ENCODE results near the gene TASP1. TPM values are rescaled to one million over a fixed set of nuclear protein-coding genes. Genes with fewer than 3 reads are reported as not detected.
A peak's percentile ranks its signal among the peaks of the same experiment; 100 is the strongest.
"Not testable (repeated sequence)": the region's sequence is repeated elsewhere in the genome, so short reads cannot be mapped to it uniquely, and the experiment has no call there.

TASP1 gene
- total and polyA plus RNA-seq, 9 donors = 5.8 to 10.7 (median 6.8) TPM

DNA sequence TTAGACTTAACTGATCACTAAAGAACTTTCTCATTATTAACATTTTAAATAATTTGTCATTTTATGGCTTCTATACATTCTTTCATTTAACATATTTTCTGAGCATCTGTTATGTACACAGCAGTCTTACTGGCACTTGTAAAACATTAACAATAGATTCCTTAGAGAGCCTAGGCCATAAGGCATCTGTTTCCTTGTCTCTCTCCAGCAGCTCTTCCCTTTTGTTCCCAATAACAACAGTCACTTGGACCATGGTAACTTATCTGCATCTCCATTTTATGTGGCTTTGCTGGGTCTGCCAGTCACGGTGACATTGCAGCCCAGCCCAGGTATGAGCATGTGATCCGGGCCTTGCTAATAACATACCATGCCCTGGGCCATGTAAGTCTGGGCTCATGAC is 11.7 kb upstream of the TASP1 start:
- peaks cover 16% of the 10 kb centered on the region for H3K4me1 ChIP-seq (ENCODE audit: control insufficient read depth, insufficient read depth, low read length)
- no peaks in the 10 kb centered on the region for H3K9me3 ChIP-seq (replicated peaks; ENCODE audit: control insufficient read depth, low read depth, low read length)
- 75% methylated on average over 1 of the region's 2 CpGs for WGBS (ENCODE audit: insufficient coverage)
- DNase-seq = no peak
- no peak overlapping the region for H3K4me3 ChIP-seq (ENCODE audit: low read length)
- no peaks in the 10 kb centered on the region for H3K36me3 ChIP-seq (ENCODE audit: control insufficient read depth, insufficient read depth, low read length)
- H3K27me3 ChIP-seq (ENCODE audit: control insufficient read depth, insufficient read depth, low read length) = no peaks in the 10 kb centered on the region
- H3K27ac ChIP-seq (ENCODE audit: low read length) = no peak overlapping the region

DNA sequence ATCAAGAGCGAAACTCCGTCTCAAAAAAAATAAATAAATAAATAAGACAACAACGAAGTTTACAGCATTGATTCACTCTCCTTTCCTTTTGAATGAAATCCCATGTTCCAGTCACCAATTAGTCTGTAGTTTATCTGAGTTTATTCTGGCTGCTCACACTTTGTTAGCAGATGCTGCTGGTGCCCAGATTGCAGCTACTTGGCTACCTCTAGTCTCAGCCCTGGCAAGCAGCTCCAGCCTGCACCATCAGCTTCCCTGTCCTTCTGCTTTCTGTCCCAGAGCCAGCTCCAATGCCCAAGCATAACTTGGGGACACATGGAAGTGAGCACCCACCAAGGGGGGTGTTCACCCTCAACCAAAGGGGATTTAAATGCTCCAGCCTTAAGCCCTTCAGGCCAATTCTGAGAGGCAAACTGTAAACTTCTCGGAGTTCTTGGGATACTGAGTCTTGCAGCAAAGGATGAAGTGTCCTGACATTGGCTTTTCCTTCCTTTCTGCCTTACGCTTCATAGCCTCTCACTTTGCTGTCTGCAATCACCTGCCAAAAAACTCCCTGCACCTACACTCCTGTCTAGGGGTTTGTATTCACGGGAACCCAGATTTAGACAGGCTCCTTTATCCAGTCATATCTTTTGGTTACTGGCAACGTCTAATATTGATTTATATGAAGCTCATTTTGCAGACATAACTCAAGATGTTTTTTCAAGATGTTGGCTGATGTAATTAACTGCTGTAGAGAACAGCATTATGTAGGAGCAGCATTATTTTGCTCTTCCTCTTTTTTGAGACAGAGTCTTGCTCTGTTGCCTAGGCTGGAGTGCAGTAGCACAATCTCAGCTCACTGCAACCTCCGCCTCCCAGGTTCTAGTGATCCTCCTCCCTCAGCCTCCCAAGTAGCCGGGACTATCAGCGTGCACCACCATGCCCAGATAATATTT is 9.8 kb upstream of the TASP1 start:
- Histone ChIP-seq H3K4me3 (ENCODE audit: low read length) (no peak overlapping the region), H3K27ac (ENCODE audit: low read length) (peak overlapping the region; percentile 72), H3K27me3 (ENCODE audit: control insufficient read depth, insufficient read depth, low read length) (no peaks in the 10 kb centered on the region), H3K4me1 (ENCODE audit: control insufficient read depth, insufficient read depth, low read length) (peaks cover 16% of the 10 kb centered on the region), H3K9me3 (replicated peaks; ENCODE audit: control insufficient read depth, low read depth, low read length) (no peaks in the 10 kb centered on the region), H3K36me3 (ENCODE audit: control insufficient read depth, insufficient read depth, low read length) (no peaks in the 10 kb centered on the region)
- 86% methylated on average over 1 of the region's 10 CpGs for WGBS (ENCODE audit: insufficient coverage)
- no peak for DNase-seq

DNA sequence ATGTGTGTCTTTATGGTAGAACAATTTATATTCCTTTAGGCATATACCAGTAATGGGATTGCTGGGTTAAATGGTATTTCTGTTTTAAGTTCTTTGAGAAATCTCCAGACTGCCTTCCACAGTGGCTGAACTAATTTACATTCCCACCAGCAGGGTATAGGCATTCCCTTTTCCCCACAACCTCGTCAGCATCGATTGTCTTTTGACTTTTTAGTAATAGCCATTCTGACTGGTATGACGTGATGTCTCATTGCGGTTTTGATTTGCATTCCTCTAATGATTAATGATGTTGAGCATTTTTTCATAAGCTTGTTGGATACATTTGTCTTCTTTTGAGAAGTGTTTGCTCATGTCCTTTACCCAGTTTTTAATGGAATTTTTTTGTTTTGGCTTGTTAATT is 5.3 kb upstream of the TASP1 start:
- no CpG with 5 or more reads among the region's 4 CpGs for WGBS (ENCODE audit: insufficient coverage)
- Histone ChIP-seq H3K4me3 (ENCODE audit: low read length) (no peak overlapping the region), H3K9me3 (replicated peaks; ENCODE audit: control insufficient read depth, low read depth, low read length) (no peaks in the 10 kb centered on the region), H3K4me1 (ENCODE audit: control insufficient read depth, insufficient read depth, low read length) (peaks cover 9% of the 10 kb centered on the region), H3K36me3 (ENCODE audit: control insufficient read depth, insufficient read depth, low read length) (no peaks in the 10 kb centered on the region), H3K27me3 (ENCODE audit: control insufficient read depth, insufficient read depth, low read length) (peaks cover 3% of the 10 kb centered on the region), H3K27ac (ENCODE audit: low read length) (no peak overlapping the region)
- no peak for DNase-seq

DNA sequence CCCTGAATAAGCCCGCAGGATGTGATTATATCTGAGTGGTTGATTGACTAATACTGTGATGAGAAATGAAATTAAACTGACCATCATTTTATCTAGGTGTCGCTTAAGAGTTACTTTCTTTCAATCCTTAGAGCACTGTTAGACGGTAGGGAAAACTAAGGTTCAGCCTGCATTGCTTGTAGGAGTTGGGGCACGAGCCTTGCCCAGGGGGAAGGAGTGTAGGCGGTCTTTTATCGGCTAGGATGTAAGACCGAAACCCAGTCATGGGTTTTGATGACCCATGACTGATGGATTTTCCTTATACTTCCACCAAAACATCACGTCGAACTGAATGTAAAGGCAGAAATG is 392 bp upstream of the TASP1 start:
- no peaks in the 10 kb centered on the region for H3K36me3 ChIP-seq (ENCODE audit: control insufficient read depth, insufficient read depth, low read length)
- H3K4me3 ChIP-seq (ENCODE audit: low read length) = peak overlapping the region; percentile 90
- H3K4me1 ChIP-seq (ENCODE audit: control insufficient read depth, insufficient read depth, low read length) = peaks cover 4% of the 10 kb centered on the region
- no peak for DNase-seq
- H3K27me3 ChIP-seq (ENCODE audit: control insufficient read depth, insufficient read depth, low read length) = peaks cover 3% of the 10 kb centered on the region
- H3K9me3 ChIP-seq (replicated peaks; ENCODE audit: control insufficient read depth, low read depth, low read length) = no peaks in the 10 kb centered on the region
- peak overlapping the region; percentile 54 for H3K27ac ChIP-seq (ENCODE audit: low read length)
- no CpG with 5 or more reads among the region's 9 CpGs for WGBS (ENCODE audit: insufficient coverage)

DNA sequence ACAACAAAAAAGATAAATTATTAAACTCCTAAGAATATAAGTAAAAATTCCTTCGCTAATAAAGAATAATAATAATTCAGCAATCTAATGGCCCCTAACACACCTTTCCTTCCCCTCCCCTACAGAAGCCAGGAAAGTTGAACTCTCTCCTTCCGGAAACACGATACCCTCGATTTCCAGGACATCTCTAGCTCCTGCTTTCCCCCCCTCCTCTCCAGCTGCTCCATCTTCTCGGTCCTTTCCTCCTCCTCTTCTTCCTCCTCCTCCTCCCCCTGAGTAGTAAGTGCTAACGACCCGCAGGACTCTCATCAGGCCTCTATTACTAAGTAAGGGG is 603 bp downstream of the TASP1 start:
- peak; percentile 61 for DNase-seq
- Histone ChIP-seq H3K36me3 (ENCODE audit: control insufficient read depth, insufficient read depth, low read length) (no peaks in the 10 kb centered on the region), H3K27ac (ENCODE audit: low read length) (peak overlapping the region; percentile 86), H3K4me3 (ENCODE audit: low read length) (peak overlapping the region; percentile 90), H3K27me3 (ENCODE audit: control insufficient read depth, insufficient read depth, low read length) (peaks cover 3% of the 10 kb centered on the region), H3K4me1 (ENCODE audit: control insufficient read depth, insufficient read depth, low read length) (peaks cover 4% of the 10 kb centered on the region), H3K9me3 (replicated peaks; ENCODE audit: control insufficient read depth, low read depth, low read length) (no peaks in the 10 kb centered on the region)
- 0% methylated on average over 6 of the region's 7 CpGs for WGBS (ENCODE audit: insufficient coverage)

DNA sequence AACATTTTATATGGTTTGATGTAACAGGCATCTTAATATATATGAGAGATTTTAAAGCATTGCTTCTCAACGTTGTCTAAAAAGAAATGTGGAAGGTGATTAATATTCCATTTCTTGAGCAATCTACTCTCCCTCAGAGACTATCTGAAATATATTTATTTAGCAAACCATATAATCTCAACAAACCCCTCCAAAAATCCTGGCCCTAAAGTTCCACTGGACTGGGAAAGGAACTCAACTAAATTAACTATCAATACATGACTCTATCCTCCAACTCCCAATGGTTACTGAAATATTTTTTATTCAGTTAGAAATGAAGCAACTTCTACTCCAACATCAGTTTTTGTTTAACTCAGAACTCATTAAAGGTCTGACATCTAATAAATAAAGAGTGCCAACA is 6.3 kb downstream of the TASP1 start:
- H3K4me1 ChIP-seq (ENCODE audit: control insufficient read depth, insufficient read depth, low read length) = no peaks in the 10 kb centered on the region
- H3K27ac ChIP-seq (ENCODE audit: low read length) = no peak overlapping the region
- H3K27me3 ChIP-seq (ENCODE audit: control insufficient read depth, insufficient read depth, low read length) = no peaks in the 10 kb centered on the region
- H3K4me3 ChIP-seq (ENCODE audit: low read length) = no peak overlapping the region
- no CpG with 5 or more reads among the region's 1 CpG for WGBS (ENCODE audit: insufficient coverage)
- H3K36me3 ChIP-seq (ENCODE audit: control insufficient read depth, insufficient read depth, low read length) = peaks cover 5% of the 10 kb centered on the region
- peak; percentile 72 for DNase-seq
- H3K9me3 ChIP-seq (replicated peaks; ENCODE audit: control insufficient read depth, low read depth, low read length) = no peaks in the 10 kb centered on the region

DNA sequence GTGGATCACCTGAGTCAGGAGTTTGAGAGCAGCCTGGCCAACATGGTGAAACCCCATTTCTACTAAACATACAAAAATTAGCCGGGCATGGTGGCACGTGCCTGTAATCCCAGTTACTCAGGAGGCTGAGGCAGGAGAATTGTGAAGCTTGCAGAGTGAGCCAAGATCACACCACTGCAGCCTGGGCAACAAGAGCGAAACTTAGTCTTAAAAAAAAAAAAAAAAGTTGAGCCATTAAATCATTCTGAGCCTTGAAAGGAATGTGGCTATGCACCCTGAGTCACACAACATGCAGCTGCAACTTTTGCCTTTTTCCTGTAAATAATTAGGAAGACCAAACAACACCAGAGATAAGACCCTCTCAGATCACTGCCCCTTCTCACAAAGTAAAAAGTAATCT is 11.2 kb downstream of the TASP1 start:
- not testable (repeated sequence) for H3K27ac ChIP-seq (ENCODE audit: low read length); H3K27me3 ChIP-seq (ENCODE audit: control insufficient read depth, insufficient read depth, low read length); H3K4me3 ChIP-seq (ENCODE audit: low read length); DNase-seq; H3K9me3 ChIP-seq (replicated peaks; ENCODE audit: control insufficient read depth, low read depth, low read length); H3K4me1 ChIP-seq (ENCODE audit: control insufficient read depth, insufficient read depth, low read length)
- WGBS (ENCODE audit: insufficient coverage) = no CpG with 5 or more reads among the region's 3 CpGs
- H3K36me3 ChIP-seq (ENCODE audit: control insufficient read depth, insufficient read depth, low read length) = peaks cover 10% of the 10 kb centered on the region

DNA sequence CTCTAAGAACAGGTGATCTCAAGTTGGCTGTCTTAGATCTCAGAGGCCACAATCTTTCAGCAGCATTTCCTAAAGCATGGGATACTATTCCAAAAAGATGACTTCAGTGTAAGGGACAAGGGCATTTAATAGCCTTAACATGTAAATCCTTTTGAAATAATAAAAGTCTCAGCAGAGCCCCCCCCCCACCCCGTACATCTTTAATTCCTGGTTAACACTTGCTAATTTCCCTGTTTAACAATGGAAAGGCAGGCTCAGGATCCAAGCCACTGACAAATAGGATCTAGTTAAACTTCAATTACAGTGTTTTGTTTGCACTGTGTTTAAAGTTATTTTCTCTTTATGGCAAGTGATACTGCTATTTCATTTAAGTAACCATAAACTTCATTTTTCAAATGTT is 12.0 kb downstream of the TASP1 start:
- WGBS (ENCODE audit: insufficient coverage) = no CpG with 5 or more reads among the region's 1 CpG
- Histone ChIP-seq H3K36me3 (ENCODE audit: control insufficient read depth, insufficient read depth, low read length) (peaks cover 10% of the 10 kb centered on the region), H3K27me3 (ENCODE audit: control insufficient read depth, insufficient read depth, low read length) (no peaks in the 10 kb centered on the region), H3K27ac (ENCODE audit: low read length) (no peak overlapping the region), H3K4me3 (ENCODE audit: low read length) (no peak overlapping the region), H3K4me1 (ENCODE audit: control insufficient read depth, insufficient read depth, low read length) (no peaks in the 10 kb centered on the region), H3K9me3 (replicated peaks; ENCODE audit: control insufficient read depth, low read depth, low read length) (no peaks in the 10 kb centered on the region)
- no peak for DNase-seq

DNA sequence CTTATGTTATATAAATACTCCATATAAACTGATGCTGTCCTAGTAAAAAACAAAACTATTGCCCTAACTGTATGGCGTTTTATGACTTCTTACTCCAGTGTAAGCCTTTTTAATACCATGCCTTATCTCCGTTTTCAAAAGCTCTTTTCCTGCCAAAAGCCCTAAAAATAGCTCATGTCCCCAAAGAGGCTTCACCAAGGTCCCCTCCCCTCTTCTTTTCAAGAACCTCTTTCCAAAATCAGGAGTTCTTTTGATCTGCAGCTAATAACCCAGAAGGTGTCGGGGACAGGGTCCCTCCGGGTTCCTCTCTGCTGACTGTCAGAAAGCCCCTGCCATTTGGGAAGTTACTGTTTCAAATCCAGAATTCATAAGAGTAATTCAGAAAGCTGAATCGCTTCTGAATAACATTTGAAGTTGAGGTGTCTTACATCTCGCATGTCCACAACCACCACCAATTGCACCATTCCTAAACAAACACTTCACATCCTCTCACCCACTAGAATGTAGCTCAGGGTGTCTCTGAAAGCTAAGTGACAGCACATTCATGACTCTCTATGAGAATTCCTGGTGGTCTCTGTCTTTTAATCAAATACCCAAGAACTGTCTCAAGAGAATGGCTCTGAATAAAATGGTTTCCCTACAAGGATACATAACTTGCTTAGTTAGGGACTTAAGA is 13.3 kb downstream of the TASP1 start:
- Histone ChIP-seq H3K27me3 (ENCODE audit: control insufficient read depth, insufficient read depth, low read length) (no peaks in the 10 kb centered on the region), H3K9me3 (replicated peaks; ENCODE audit: control insufficient read depth, low read depth, low read length) (no peaks in the 10 kb centered on the region), H3K27ac (ENCODE audit: low read length) (no peak overlapping the region), H3K4me3 (ENCODE audit: low read length) (no peak overlapping the region), H3K4me1 (ENCODE audit: control insufficient read depth, insufficient read depth, low read length) (no peaks in the 10 kb centered on the region), H3K36me3 (ENCODE audit: control insufficient read depth, insufficient read depth, low read length) (peaks cover 10% of the 10 kb centered on the region)
- 65% methylated on average over 3 of the region's 6 CpGs for WGBS (ENCODE audit: insufficient coverage)
- DNase-seq = no peak

DNA sequence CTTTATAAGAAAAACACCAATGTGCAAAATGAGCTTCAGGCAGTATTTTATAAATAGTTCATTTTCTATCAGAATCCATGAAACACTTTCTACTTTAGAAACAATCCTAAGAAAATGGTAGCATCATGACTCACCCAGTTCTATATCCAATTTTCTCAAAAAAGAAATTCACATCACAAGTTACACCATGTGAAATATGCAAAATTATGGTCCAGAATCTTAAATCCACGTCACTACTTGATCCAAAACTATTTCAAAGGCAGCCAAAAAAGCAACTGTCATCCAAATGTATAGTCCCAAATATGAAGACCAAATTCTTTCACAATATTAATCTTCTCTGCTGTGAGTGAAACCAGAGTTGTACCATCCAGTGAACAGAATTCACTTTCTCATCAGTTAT is 19.3 kb downstream of the TASP1 start:
- H3K36me3 ChIP-seq (ENCODE audit: control insufficient read depth, insufficient read depth, low read length); H3K27ac ChIP-seq (ENCODE audit: low read length); H3K4me3 ChIP-seq (ENCODE audit: low read length); H3K4me1 ChIP-seq (ENCODE audit: control insufficient read depth, insufficient read depth, low read length); H3K27me3 ChIP-seq (ENCODE audit: control insufficient read depth, insufficient read depth, low read length); H3K9me3 ChIP-seq (replicated peaks; ENCODE audit: control insufficient read depth, low read depth, low read length): not testable (repeated sequence)
- WGBS (ENCODE audit: insufficient coverage) = no CpG with 5 or more reads among the region's 1 CpG
- DNase-seq = peak; percentile 41
